NCI-H2081 (cell line): ENCODE results near the gene BAD.
A peak's percentile ranks its signal among the peaks of the same experiment; 100 is the strongest.

Source experiments
- DNase-seq, 2 experiments: peaks; one replicate each; lab custom pipeline; 2025; lab: John Stamatoyannopoulos, UW

BAD gene

GRCh38 chr11:64244107-64244506, 40.4 kb downstream of the BAD start:
- DNase-seq: no peak

- no peak for DNase-seq
Measured at GRCh38 chr11:64243236-64243854, 41.1 kb downstream of the BAD start.

- no peak for DNase-seq
Measured at GRCh38 chr11:64241491-64242374, 42.7 kb downstream of the BAD start.

- peak; percentile 94 to 99 for DNase-seq
Measured at GRCh38 chr11:64241241-64241490, 43.3 kb downstream of the BAD start.

GRCh38 chr11:64240435-64241240, 43.8 kb downstream of the BAD start, which contains the start of gene FKBP2:
Gene FKBP2, plus strand, starts transcription at chr11:64241095. Its CDS starts 1,293 bp downstream, at chr11:64242388.
- peak; percentile 95 to 97 for DNase-seq

GRCh38 chr11:64239662-64240434, 44.6 kb downstream of the BAD start:
- no peak for DNase-seq

GRCh38 chr11:64238999-64239398, 45.5 kb downstream of the BAD start:
- no peak for DNase-seq

- DNase-seq: peak; percentile 52 to 78
Measured at GRCh38 chr11:64238076-64238475, 46.4 kb downstream of the BAD start.

GRCh38 chr11:64237484-64237951, 46.9 kb downstream of the BAD start:
- peak; percentile 92 to 96 for DNase-seq

- DNase-seq: no peak
Measured at GRCh38 chr11:64235437-64236161, 48.9 kb downstream of the BAD start.

- peak; percentile 14 to 27 for DNase-seq
Measured at GRCh38 chr11:64234647-64235379, 49.7 kb downstream of the BAD start.

- DNase-seq: peak in 1 of 2 experiments; percentile 54
Measured at GRCh38 chr11:64233913-64234586, 50.4 kb downstream of the BAD start, which contains the start of gene VEGFB. Gene VEGFB, plus strand, starts transcription at chr11:64234584. Its CDS starts 250 bp downstream, at chr11:64234834.

- DNase-seq: no peak
Measured at GRCh38 chr11:64232967-64233315, 51.5 kb downstream of the BAD start.

GRCh38 chr11:64232182-64232966, 52.1 kb downstream of the BAD start:
- DNase-seq: no peak

- no peak for DNase-seq
Measured at GRCh38 chr11:64231546-64231945, 52.9 kb downstream of the BAD start.

GRCh38 chr11:64230985-64231365, 53.5 kb downstream of the BAD start:
- DNase-seq: no peak

GRCh38 chr11:64230171-64230984, 54.1 kb downstream of the BAD start, which contains the start of gene DNAJC4:
Gene DNAJC4, plus strand, starts transcription at chr11:64230548. Its CDS starts 307 bp downstream, at chr11:64230855.
- DNase-seq: peak; percentile 95

- DNase-seq: no peak
Measured at GRCh38 chr11:64229744-64230170, 54.7 kb downstream of the BAD start.
